Measurements from ENCODE around the gene NOTCH4.
"Not testable (repeated sequence)": the region's sequence is repeated elsewhere in the genome, so short reads cannot be mapped to it uniquely, and the experiment has no call there.

NOTCH4 gene

GRCh38 chr6:32192608-32193039 lies 31.2 kb downstream of the NOTCH4 start, which contains the start of gene GPSM3:
TSS of gene GPSM3 (minus strand) at chr6:32192643. CDS start at chr6:32192513, 130 bp downstream.
- peak; percentile 62 for DNase-seq

- no peak for DNase-seq
Measured at GRCh38 chr6:32191696-32192607, 31.9 kb downstream of the NOTCH4 start.

GRCh38 chr6:32190911-32191677 lies 32.8 kb downstream of the NOTCH4 start:
- no peak for DNase-seq

- DNase-seq, result peak; percentile 97
Measured at GRCh38 chr6:32190054-32190851, 33.6 kb downstream of the NOTCH4 start, which contains the start of gene PBX2. TSS of gene PBX2 (minus strand) at chr6:32190202. CDS start at chr6:32189915, 287 bp downstream.

GRCh38 chr6:32189742-32190053 lies 34.2 kb downstream of the NOTCH4 start:
- DNase-seq, result no peak

GRCh38 chr6:32189069-32189741 lies 34.7 kb downstream of the NOTCH4 start:
- no peak for DNase-seq

GRCh38 chr6:32188381-32189068 lies 35.3 kb downstream of the NOTCH4 start:
- no peak for DNase-seq

- DNase-seq, result not testable (repeated sequence)
Measured at GRCh38 chr6:32187725-32188380, 36.0 kb downstream of the NOTCH4 start.

- no peak for DNase-seq
Measured at GRCh38 chr6:32187009-32187709, 36.7 kb downstream of the NOTCH4 start.

- not testable (repeated sequence) for DNase-seq
Measured at GRCh38 chr6:32186151-32186840, 37.6 kb downstream of the NOTCH4 start.

- peak; percentile 82 for DNase-seq
Measured at GRCh38 chr6:32185681-32186131, 38.2 kb downstream of the NOTCH4 start.

- no peak for DNase-seq
Measured at GRCh38 chr6:32184084-32184640, 39.7 kb downstream of the NOTCH4 start, which contains the start of gene AGER. TSS of gene AGER (minus strand) at chr6:32184253. CDS start at chr6:32184222, 31 bp downstream.

- no peak for DNase-seq
Measured at GRCh38 chr6:32183483-32184083, 40.3 kb downstream of the NOTCH4 start.

GRCh38 chr6:32183030-32183429 lies 40.8 kb downstream of the NOTCH4 start:
- DNase-seq, result no peak

GRCh38 chr6:32182555-32182981 lies 41.3 kb downstream of the NOTCH4 start:
- DNase-seq, result no peak

- no peak for DNase-seq
Measured at GRCh38 chr6:32181915-32182529, 41.8 kb downstream of the NOTCH4 start.

GRCh38 chr6:32181148-32181702 lies 42.6 kb downstream of the NOTCH4 start:
- DNase-seq, result no peak

Data from femur (tissue), 1 donor.